Lower lobe of right lung (tissue), 2 donors: ENCODE results near the gene MSS51. TPM values are rescaled to one million over a fixed set of nuclear protein-coding genes. Genes with fewer than 3 reads are reported as not detected.

Experiments used
- ATAC-seq, 2 donors: fragments of 200-7000 bp; cut with Tn5 transposase; one replicate each; pipeline ENCODE4 v1.9.1; 2020 to 2022; ENCODE audit warnings: mild to moderate bottlenecking in 2 of 2, moderate library complexity in 2 of 2
- DNase-seq: peaks from one replicate; pipeline ENCODE4 v3.0.0-alpha.2; 2020
- H3K27ac ChIP-seq: fragments of 200-600 bp; one replicate; pipeline ENCODE4 v1.8.0; 2022
- H3K27me3 ChIP-seq: fragments of 200-600 bp; one replicate; pipeline ENCODE4 v1.8.0; 2022; ENCODE audit warnings: low read depth
- H3K36me3 ChIP-seq: fragments of 200-600 bp; one replicate; pipeline ENCODE4 v1.8.0; 2022; ENCODE audit warnings: mild to moderate bottlenecking
- H3K4me1 ChIP-seq: fragments of 200-600 bp; one replicate; pipeline ENCODE4 v1.8.0; 2022
- H3K4me3 ChIP-seq: fragments of 200-600 bp; one replicate; pipeline ENCODE4 v1.8.0; 2022; ENCODE audit warnings: mild to moderate bottlenecking
- H3K9me3 ChIP-seq: fragments of 200-600 bp; one replicate; pipeline ENCODE4 v1.8.0; 2022
- intact Hi-C: fragments of 100-400 bp; cut with DNase I; formaldehyde crosslinking; loops from one replicate; pipeline ENCODE4 v1.11.0; 2022
- total RNA-seq: library from RNA; stranded (reverse); fragmentation: NEBNext Ultra II Directional; extraction: Animal tissue kit (Norgen Biotek cat#: 25700); gene quantifications from one replicate; pipeline ENCODE4 v1.2.1, GENCODE V29; 2021
- TF ChIP-seq, protein P1 (sequence below): fragments of 200-600 bp; IDR thresholded peaks from one replicate; pipeline ENCODE4 v1.8.0; 2022; ENCODE audit warnings: antibody characterized with exemption, mild to moderate bottlenecking
- donor health status: DM: no; HTN: yes; CAD: no; lungs with severe emphysema.

The MSS51 gene
- total RNA-seq, 1 donor from 2014 or later: 2.7 TPM

DNA sequence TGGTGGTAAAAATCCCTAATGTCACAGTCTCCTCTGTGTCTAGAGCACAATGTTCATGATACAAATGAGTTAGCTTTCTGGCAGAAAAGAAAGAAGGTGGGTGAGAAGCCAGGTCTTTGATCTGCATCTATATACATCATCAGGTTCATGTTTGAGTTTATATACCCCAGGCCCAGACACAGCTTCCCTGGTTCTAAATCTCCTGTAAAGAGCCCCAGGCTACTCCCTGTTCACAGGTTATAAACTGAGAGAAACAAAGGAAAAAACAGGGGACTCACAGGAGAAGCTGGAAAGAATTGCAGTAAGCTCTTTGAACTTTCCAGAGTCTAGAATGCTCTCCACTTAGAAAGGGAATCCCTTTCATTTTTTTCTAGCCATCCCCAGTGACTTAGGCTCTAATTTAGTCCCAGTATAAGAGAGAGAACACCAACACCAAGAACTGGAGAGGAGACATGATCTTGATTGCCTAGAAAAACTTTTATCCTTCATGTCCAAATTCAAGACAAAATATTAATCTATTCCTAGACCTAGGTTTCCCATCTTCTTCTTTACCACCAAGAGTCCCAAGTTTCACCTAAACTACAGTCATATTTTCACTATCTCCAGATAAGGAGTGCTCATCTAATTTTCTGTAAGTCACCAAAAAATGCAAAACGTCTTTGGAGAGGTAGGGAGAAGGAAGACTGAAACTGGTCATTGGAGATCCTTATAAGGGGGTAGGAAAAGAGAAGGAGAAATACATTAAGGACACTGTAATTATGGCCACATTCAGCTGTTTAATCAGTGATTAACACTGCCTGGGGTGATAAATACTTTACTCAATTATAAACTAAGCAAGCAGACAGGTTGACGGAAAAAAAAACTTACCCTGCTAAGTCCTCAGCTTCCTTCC is 469 bp downstream of the MSS51 start:
- no peak overlapping the region for H3K4me3 ChIP-seq
- H3K27me3 ChIP-seq: no peaks in the 10 kb centered on the region
- intact Hi-C loops: no loop called here
- TF ChIP-seq, protein P1, sequence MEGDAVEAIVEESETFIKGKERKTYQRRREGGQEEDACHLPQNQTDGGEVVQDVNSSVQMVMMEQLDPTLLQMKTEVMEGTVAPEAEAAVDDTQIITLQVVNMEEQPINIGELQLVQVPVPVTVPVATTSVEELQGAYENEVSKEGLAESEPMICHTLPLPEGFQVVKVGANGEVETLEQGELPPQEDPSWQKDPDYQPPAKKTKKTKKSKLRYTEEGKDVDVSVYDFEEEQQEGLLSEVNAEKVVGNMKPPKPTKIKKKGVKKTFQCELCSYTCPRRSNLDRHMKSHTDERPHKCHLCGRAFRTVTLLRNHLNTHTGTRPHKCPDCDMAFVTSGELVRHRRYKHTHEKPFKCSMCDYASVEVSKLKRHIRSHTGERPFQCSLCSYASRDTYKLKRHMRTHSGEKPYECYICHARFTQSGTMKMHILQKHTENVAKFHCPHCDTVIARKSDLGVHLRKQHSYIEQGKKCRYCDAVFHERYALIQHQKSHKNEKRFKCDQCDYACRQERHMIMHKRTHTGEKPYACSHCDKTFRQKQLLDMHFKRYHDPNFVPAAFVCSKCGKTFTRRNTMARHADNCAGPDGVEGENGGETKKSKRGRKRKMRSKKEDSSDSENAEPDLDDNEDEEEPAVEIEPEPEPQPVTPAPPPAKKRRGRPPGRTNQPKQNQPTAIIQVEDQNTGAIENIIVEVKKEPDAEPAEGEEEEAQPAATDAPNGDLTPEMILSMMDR: no peak
- H3K4me1 ChIP-seq: no peaks in the 10 kb centered on the region
- ATAC-seq: no peak
- H3K36me3 ChIP-seq: peaks cover 22% of the 10 kb centered on the region
- H3K27ac ChIP-seq: no peak overlapping the region
- DNase-seq: no peak
- no peaks in the 10 kb centered on the region for H3K9me3 ChIP-seq

DNA sequence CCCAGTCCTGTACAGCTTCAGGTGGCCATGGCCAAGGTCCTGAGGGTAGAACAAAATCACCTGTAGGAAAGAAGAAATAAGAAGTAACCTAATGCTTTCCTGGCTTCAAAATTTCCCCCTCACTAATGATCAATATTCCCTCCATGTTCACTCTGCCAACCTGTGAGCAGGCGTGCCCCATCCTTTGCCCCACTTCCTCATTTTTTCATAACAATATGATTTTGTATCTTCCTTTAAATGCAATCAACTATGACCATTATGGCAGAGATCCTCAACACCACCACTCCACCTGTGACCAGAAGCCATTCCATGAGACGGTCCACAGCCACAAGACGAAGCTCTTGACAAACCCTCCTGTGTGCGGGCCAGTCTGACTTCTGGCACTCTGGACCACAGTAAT is 7.0 kb downstream of the MSS51 start:
- ATAC-seq (no peak), DNase-seq (no peak)
- Histone ChIP-seq H3K36me3 (peaks cover 68% of the 10 kb centered on the region), H3K27ac (no peak overlapping the region), H3K9me3 (no peaks in the 10 kb centered on the region), H3K4me3 (no peak overlapping the region), H3K27me3 (no peaks in the 10 kb centered on the region), H3K4me1 (no peaks in the 10 kb centered on the region)
- intact Hi-C loops: no loop called here
- TF ChIP-seq, protein P1: no peak

DNA sequence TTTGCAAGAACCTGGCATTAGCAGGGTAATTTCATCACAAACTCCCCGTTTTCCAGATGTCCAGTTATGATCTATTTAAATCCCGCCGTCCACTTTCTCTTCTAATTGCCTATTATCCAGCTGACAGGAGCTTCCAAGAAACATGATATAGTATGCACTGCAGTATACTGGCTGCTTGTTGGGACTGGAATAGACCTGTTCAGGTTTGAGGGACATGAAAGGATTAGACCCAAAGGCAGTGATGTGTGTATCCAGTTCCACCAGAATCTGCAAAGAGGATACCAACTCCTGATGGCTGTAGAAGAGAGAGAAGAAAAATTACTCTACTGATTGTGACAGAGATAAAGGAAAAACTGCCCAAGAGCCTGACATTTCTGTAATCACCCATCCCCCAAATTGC is 8.9 kb downstream of the MSS51 start:
- DNase-seq (no peak), ATAC-seq (no peak)
- peaks cover 71% of the 10 kb centered on the region for H3K36me3 ChIP-seq
- H3K9me3 ChIP-seq: no peaks in the 10 kb centered on the region
- H3K27me3 ChIP-seq: no peaks in the 10 kb centered on the region
- H3K27ac ChIP-seq: no peak overlapping the region
- H3K4me1 ChIP-seq: no peaks in the 10 kb centered on the region
- H3K4me3 ChIP-seq: no peak overlapping the region
- intact Hi-C loops: no loop called here
- TF ChIP-seq, protein P1: no peak

DNA sequence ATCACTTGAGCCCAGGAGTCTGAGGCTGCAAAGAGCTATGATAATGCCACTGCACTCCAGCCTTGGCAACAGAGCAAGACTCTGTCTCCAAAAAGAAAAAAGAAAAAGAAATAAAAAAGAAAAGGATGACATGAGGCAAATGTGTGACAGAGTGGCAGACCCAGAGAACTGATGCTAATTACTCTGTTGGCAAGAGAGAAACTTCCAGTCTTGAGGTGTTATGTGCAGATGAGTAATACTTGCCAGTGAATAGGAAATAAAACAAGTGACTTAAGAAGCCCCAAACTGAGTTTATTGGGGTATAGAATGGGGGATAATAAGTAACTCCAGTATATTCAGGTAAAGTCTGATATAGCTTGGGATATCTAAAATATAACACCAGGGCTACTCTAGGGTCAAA is 10.1 kb downstream of the MSS51 start:
- H3K4me3 ChIP-seq: no peak overlapping the region
- no peak overlapping the region for H3K27ac ChIP-seq
- no peaks in the 10 kb centered on the region for H3K9me3 ChIP-seq
- ATAC-seq (no peak), DNase-seq (no peak)
- intact Hi-C loops: no loop called here
- H3K36me3 ChIP-seq: peaks cover 71% of the 10 kb centered on the region
- H3K27me3 ChIP-seq: no peaks in the 10 kb centered on the region
- no peaks in the 10 kb centered on the region for H3K4me1 ChIP-seq
- TF ChIP-seq, protein P1: no peak

DNA sequence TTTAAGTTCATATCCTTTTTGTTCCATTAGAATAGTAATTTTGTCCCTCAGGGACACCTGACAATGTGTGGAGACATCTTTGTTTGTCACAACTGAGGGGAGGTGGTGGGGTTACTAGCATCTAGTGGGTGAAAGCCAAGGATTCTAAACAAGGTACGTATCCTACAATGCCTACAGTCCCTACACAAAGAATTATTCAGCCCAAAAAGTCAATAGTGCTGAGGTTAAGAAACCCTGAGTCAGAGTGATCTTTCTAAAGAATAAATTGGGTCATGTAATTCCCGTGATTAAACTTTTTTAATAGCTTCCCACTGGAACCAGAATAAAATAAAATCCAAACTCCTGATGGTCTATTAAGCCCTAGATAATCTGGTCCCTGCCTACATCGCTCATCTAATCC is 16.8 kb downstream of the MSS51 start:
- Histone ChIP-seq H3K27ac (no peak overlapping the region), H3K4me1 (peaks cover 21% of the 10 kb centered on the region), H3K4me3 (no peak overlapping the region), H3K36me3 (peaks cover 5% of the 10 kb centered on the region), H3K9me3 (no peaks in the 10 kb centered on the region), H3K27me3 (no peaks in the 10 kb centered on the region)
- intact Hi-C loops: no loop called here
- TF ChIP-seq, protein P1: no peak
- no peak for DNase-seq
- no peak for ATAC-seq
